ENCODE data around the gene FOXP4.
"Not testable (repeated sequence)": the region's sequence is repeated elsewhere in the genome, so short reads cannot be mapped to it uniquely, and the experiment has no call there.

Gene FOXP4

GRCh38 chr6:41600499-41601247, 54.5 kb downstream of the FOXP4 start:
- DNase-seq = no peak

- no peak for DNase-seq
Observed at GRCh38 chr6:41601248-41601549, 55.0 kb downstream of the FOXP4 start.

- no peak for DNase-seq
Observed at GRCh38 chr6:41602422-41602743, 56.2 kb downstream of the FOXP4 start.

GRCh38 chr6:41602864-41603608, 56.9 kb downstream of the FOXP4 start:
- peak; percentile 83 for DNase-seq

- no peak for DNase-seq
Observed at GRCh38 chr6:41604006-41604405, 57.8 kb downstream of the FOXP4 start.

- DNase-seq = no peak
Observed at GRCh38 chr6:41605649-41606048, 59.5 kb downstream of the FOXP4 start.

- DNase-seq = no peak
Observed at GRCh38 chr6:41607036-41607435, 60.9 kb downstream of the FOXP4 start.

- DNase-seq = no peak
Observed at GRCh38 chr6:41607736-41608135, 61.6 kb downstream of the FOXP4 start.

GRCh38 chr6:41608443-41609151, 62.4 kb downstream of the FOXP4 start:
- DNase-seq = no peak

GRCh38 chr6:41614715-41615114, 68.5 kb downstream of the FOXP4 start:
- no peak for DNase-seq

- DNase-seq = no peak
Observed at GRCh38 chr6:41615311-41615710, 69.1 kb downstream of the FOXP4 start.

- DNase-seq = no peak
Observed at GRCh38 chr6:41618598-41618997, 72.4 kb downstream of the FOXP4 start.

GRCh38 chr6:41619193-41619592, 73.0 kb downstream of the FOXP4 start:
- DNase-seq = not testable (repeated sequence)

GRCh38 chr6:41621367-41621766, 75.2 kb downstream of the FOXP4 start:
- no peak for DNase-seq

- no peak for DNase-seq
Observed at GRCh38 chr6:41621802-41622201, 75.6 kb downstream of the FOXP4 start.

GRCh38 chr6:41622206-41622988, 76.2 kb downstream of the FOXP4 start:
- DNase-seq = no peak

- DNase-seq = no peak
Observed at GRCh38 chr6:41623330-41623729, 77.1 kb downstream of the FOXP4 start.

GRCh38 chr6:41624621-41625380, 78.6 kb downstream of the FOXP4 start:
- no peak for DNase-seq

GRCh38 chr6:41625442-41625841, 79.3 kb downstream of the FOXP4 start:
- no peak for DNase-seq

- DNase-seq = no peak
Observed at GRCh38 chr6:41626022-41626421, 79.8 kb downstream of the FOXP4 start.

- no peak for DNase-seq
Observed at GRCh38 chr6:41626917-41627316, 80.7 kb downstream of the FOXP4 start.

- DNase-seq = no peak
Observed at GRCh38 chr6:41629128-41629527, 82.9 kb downstream of the FOXP4 start.
